ENCODE data around the gene E2F8.

E2F8 gene

DNA sequence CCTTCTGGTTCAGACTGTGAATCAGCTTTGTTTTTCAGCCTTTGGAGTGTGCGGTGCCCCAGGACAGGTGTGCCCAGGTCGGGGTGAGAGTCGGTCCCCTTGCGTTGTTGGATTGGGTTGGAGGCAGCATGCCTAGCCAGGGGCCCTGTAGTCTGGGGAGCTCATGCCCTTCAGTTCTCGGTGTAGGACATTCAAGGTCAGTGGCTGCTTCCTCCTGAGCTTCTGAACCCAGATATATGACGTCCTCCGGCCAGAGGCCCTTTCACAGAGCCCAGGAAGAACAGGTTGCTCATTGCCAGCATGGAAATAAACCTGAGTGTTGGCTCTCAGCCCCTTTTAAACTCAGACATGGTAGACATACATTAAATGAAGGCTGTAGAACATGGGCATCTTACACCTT is 41.7 kb downstream of the E2F8 start:
- peaks cover 0 to 22% of the 10 kb centered on the region in 2 donors for H3K9me3 ChIP-seq (replicated peaks in 1 of 2; ENCODE audit: control insufficient read depth in 2 of 2, insufficient read depth in 1 of 2, low read depth in 1 of 2, low read length in 2 of 2)
- H4K8ac ChIP-seq (ENCODE audit: low read depth, low read length): no peak overlapping the region
- WGBS, 2 donors (ENCODE audit: extremely low coverage in 2 of 2, insufficient read length in 2 of 2, insufficient replicate concordance in 1 of 2): no CpG with 5 or more reads among the region's 7 CpGs
- no peak overlapping the region for H3K23ac ChIP-seq (ENCODE audit: low read depth, low read length, poor library complexity)
- H3K27me3 ChIP-seq (ENCODE audit: control insufficient read depth in 3 of 3, insufficient read depth in 3 of 3, low read depth in 1 of 3, low read length in 3 of 3): peaks cover 0 to 91% (median 0%) of the 10 kb centered on the region in 3 experiments
- H3K79me1 ChIP-seq (ENCODE audit: low read depth, low read length): no peaks in the 10 kb centered on the region
- H2BK12ac ChIP-seq (ENCODE audit: low read length): no peak overlapping the region
- H3K4me2 ChIP-seq (ENCODE audit: insufficient read depth, low read length, poor library complexity, severe bottlenecking): no peak overlapping the region
- H3K14ac ChIP-seq (ENCODE audit: low read length): no peak overlapping the region
- no peak overlapping the region for H3K27ac ChIP-seq (replicated peaks; ENCODE audit: low read length)
- no peak overlapping the region for H2AFZ ChIP-seq (ENCODE audit: low read length)
- H2BK15ac ChIP-seq (ENCODE audit: low read length): no peak overlapping the region
- H2AK5ac ChIP-seq (ENCODE audit: low read depth, low read length): no peak overlapping the region
- DNase-seq (ENCODE audit: low spot score): no peak
- H3K9ac ChIP-seq (ENCODE audit: low read depth, low read length, poor library complexity): no peak overlapping the region
- no peak overlapping the region for H3K18ac ChIP-seq (ENCODE audit: low read length)
- no peak overlapping the region for H4K91ac ChIP-seq (ENCODE audit: low read depth, low read length, poor library complexity)
- no peak overlapping the region for H2BK120ac ChIP-seq (ENCODE audit: low read depth, low read length)
- no peaks in the 10 kb centered on the region for H3K36me3 ChIP-seq (replicated peaks in 1 of 2; ENCODE audit: control insufficient read depth in 2 of 2, insufficient read depth in 2 of 2, low read length in 2 of 2)
- no peak overlapping the region for H3K4ac ChIP-seq (ENCODE audit: low read length)
- H2BK5ac ChIP-seq (ENCODE audit: low read length): no peak overlapping the region
- no peaks in the 10 kb centered on the region for H3K4me1 ChIP-seq (ENCODE audit: control insufficient read depth in 2 of 2, insufficient read depth in 1 of 2, low read depth in 1 of 2, low read length in 2 of 2)
- H3K4me3 ChIP-seq (ENCODE audit: low read length in 2 of 2): no peak overlapping the region

GRCh38 chr11:19196432-19196831 is 44.3 kb downstream of the E2F8 start:
- Histone ChIP-seq H2BK15ac (ENCODE audit: low read length) (no peak overlapping the region), H3K23ac (ENCODE audit: low read depth, low read length, poor library complexity) (no peak overlapping the region), H3K9me3 (replicated peaks in 1 of 2; ENCODE audit: control insufficient read depth in 2 of 2, insufficient read depth in 1 of 2, low read depth in 1 of 2, low read length in 2 of 2) (peaks cover 0 to 6% of the 10 kb centered on the region in 2 donors), H4K8ac (ENCODE audit: low read depth, low read length) (no peak overlapping the region), H3K9ac (ENCODE audit: low read depth, low read length, poor library complexity) (no peak overlapping the region), H2BK5ac (ENCODE audit: low read length) (no peak overlapping the region), H3K36me3 (replicated peaks in 1 of 2; ENCODE audit: control insufficient read depth in 2 of 2, insufficient read depth in 2 of 2, low read length in 2 of 2) (no peaks in the 10 kb centered on the region), H3K4me3 (ENCODE audit: low read length in 2 of 2) (no peak overlapping the region), H3K4me1 (ENCODE audit: control insufficient read depth in 2 of 2, insufficient read depth in 1 of 2, low read depth in 1 of 2, low read length in 2 of 2) (no peaks in the 10 kb centered on the region), H3K27me3 (ENCODE audit: control insufficient read depth in 3 of 3, insufficient read depth in 3 of 3, low read depth in 1 of 3, low read length in 3 of 3) (peaks cover 0 to 98% (median 0%) of the 10 kb centered on the region in 3 experiments), H3K14ac (ENCODE audit: low read length) (no peak overlapping the region), H3K79me1 (ENCODE audit: low read depth, low read length) (no peaks in the 10 kb centered on the region), H4K91ac (ENCODE audit: low read depth, low read length, poor library complexity) (peak overlapping the region; percentile 22), H3K27ac (replicated peaks; ENCODE audit: low read length) (no peak overlapping the region), H2AFZ (ENCODE audit: low read length) (no peak overlapping the region), H2BK12ac (ENCODE audit: low read length) (no peak overlapping the region), H3K18ac (ENCODE audit: low read length) (no peak overlapping the region), H3K4me2 (ENCODE audit: insufficient read depth, low read length, poor library complexity, severe bottlenecking) (no peak overlapping the region), H2AK5ac (ENCODE audit: low read depth, low read length) (no peak overlapping the region), H2BK120ac (ENCODE audit: low read depth, low read length) (no peak overlapping the region), H3K4ac (ENCODE audit: low read length) (no peak overlapping the region)
- DNase-seq (ENCODE audit: low spot score): no peak
- WGBS, 2 donors (ENCODE audit: extremely low coverage in 2 of 2, insufficient read length in 2 of 2, insufficient replicate concordance in 1 of 2): no CpG with 5 or more reads among the region's 6 CpGs

GRCh38 chr11:19194620-19195308 is 46.0 kb downstream of the E2F8 start:
- Histone ChIP-seq H3K79me1 (ENCODE audit: low read depth, low read length) (no peaks in the 10 kb centered on the region), H3K4me2 (ENCODE audit: insufficient read depth, low read length, poor library complexity, severe bottlenecking) (no peak overlapping the region), H3K23ac (ENCODE audit: low read depth, low read length, poor library complexity) (no peak overlapping the region), H2BK12ac (ENCODE audit: low read length) (no peak overlapping the region), H3K9ac (ENCODE audit: low read depth, low read length, poor library complexity) (no peak overlapping the region), H3K18ac (ENCODE audit: low read length) (no peak overlapping the region), H2AK5ac (ENCODE audit: low read depth, low read length) (no peak overlapping the region), H3K36me3 (replicated peaks in 1 of 2; ENCODE audit: control insufficient read depth in 2 of 2, insufficient read depth in 2 of 2, low read length in 2 of 2) (no peaks in the 10 kb centered on the region), H2BK5ac (ENCODE audit: low read length) (no peak overlapping the region), H2AFZ (ENCODE audit: low read length) (no peak overlapping the region), H3K9me3 (replicated peaks in 1 of 2; ENCODE audit: control insufficient read depth in 2 of 2, insufficient read depth in 1 of 2, low read depth in 1 of 2, low read length in 2 of 2) (no peaks in the 10 kb centered on the region), H4K8ac (ENCODE audit: low read depth, low read length) (no peak overlapping the region), H3K27me3 (ENCODE audit: control insufficient read depth in 3 of 3, insufficient read depth in 3 of 3, low read depth in 1 of 3, low read length in 3 of 3) (peaks cover 0 to 98% (median 0%) of the 10 kb centered on the region in 3 experiments), H3K14ac (ENCODE audit: low read length) (no peak overlapping the region), H4K91ac (ENCODE audit: low read depth, low read length, poor library complexity) (no peak overlapping the region), H2BK15ac (ENCODE audit: low read length) (no peak overlapping the region), H2BK120ac (ENCODE audit: low read depth, low read length) (no peak overlapping the region), H3K4ac (ENCODE audit: low read length) (no peak overlapping the region), H3K4me1 (ENCODE audit: control insufficient read depth in 2 of 2, insufficient read depth in 1 of 2, low read depth in 1 of 2, low read length in 2 of 2) (peaks cover 0 to 2% of the 10 kb centered on the region in 2 donors), H3K4me3 (ENCODE audit: low read length in 2 of 2) (no peak overlapping the region), H3K27ac (replicated peaks; ENCODE audit: low read length) (no peak overlapping the region)
- no CpG with 5 or more reads among the region's 4 CpGs for WGBS, 2 donors (ENCODE audit: extremely low coverage in 2 of 2, insufficient read length in 2 of 2, insufficient replicate concordance in 1 of 2)
- no peak for DNase-seq (ENCODE audit: low spot score)

- Histone ChIP-seq H4K91ac (ENCODE audit: low read depth, low read length, poor library complexity) (no peak overlapping the region), H3K36me3 (replicated peaks in 1 of 2; ENCODE audit: control insufficient read depth in 2 of 2, insufficient read depth in 2 of 2, low read length in 2 of 2) (no peaks in the 10 kb centered on the region), H3K4ac (ENCODE audit: low read length) (no peak overlapping the region), H3K9ac (ENCODE audit: low read depth, low read length, poor library complexity) (no peak overlapping the region), H3K23ac (ENCODE audit: low read depth, low read length, poor library complexity) (no peak overlapping the region), H4K8ac (ENCODE audit: low read depth, low read length) (no peak overlapping the region), H2AK5ac (ENCODE audit: low read depth, low read length) (no peak overlapping the region), H3K4me2 (ENCODE audit: insufficient read depth, low read length, poor library complexity, severe bottlenecking) (no peak overlapping the region), H2BK15ac (ENCODE audit: low read length) (no peak overlapping the region), H3K79me1 (ENCODE audit: low read depth, low read length) (no peaks in the 10 kb centered on the region), H2BK120ac (ENCODE audit: low read depth, low read length) (no peak overlapping the region), H3K4me3 (ENCODE audit: low read length in 2 of 2) (no peak overlapping the region), H3K27ac (replicated peaks; ENCODE audit: low read length) (no peak overlapping the region), H3K27me3 (ENCODE audit: control insufficient read depth in 3 of 3, insufficient read depth in 3 of 3, low read depth in 1 of 3, low read length in 3 of 3) (peaks cover 0 to 98% (median 0%) of the 10 kb centered on the region in 3 experiments), H3K14ac (ENCODE audit: low read length) (no peak overlapping the region), H2AFZ (ENCODE audit: low read length) (no peak overlapping the region), H2BK5ac (ENCODE audit: low read length) (no peak overlapping the region), H3K9me3 (replicated peaks in 1 of 2; ENCODE audit: control insufficient read depth in 2 of 2, insufficient read depth in 1 of 2, low read depth in 1 of 2, low read length in 2 of 2) (no peaks in the 10 kb centered on the region), H3K4me1 (ENCODE audit: control insufficient read depth in 2 of 2, insufficient read depth in 1 of 2, low read depth in 1 of 2, low read length in 2 of 2) (peaks cover 0 to 2% of the 10 kb centered on the region in 2 donors), H2BK12ac (ENCODE audit: low read length) (no peak overlapping the region), H3K18ac (ENCODE audit: low read length) (no peak overlapping the region)
- DNase-seq (ENCODE audit: low spot score): no peak
- WGBS, 2 donors (ENCODE audit: extremely low coverage in 2 of 2, insufficient read length in 2 of 2, insufficient replicate concordance in 1 of 2): no CpG with 5 or more reads among the region's 2 CpGs
Observed at GRCh38 chr11:19193916-19194315, 46.8 kb downstream of the E2F8 start.
